AG04449 (cell line): ENCODE measurements around the gene AAK1.
"Not testable (repeated sequence)": the region's sequence is repeated elsewhere in the genome, so short reads cannot be mapped to it uniquely, and the experiment has no call there.

ENCODE experiments used
- CTCF ChIA-PET: fragments of 350-600 bp; formaldehyde crosslinking; extraction: SDS; loops from one replicate; lab custom pipeline; 2021; ENCODE audit warnings: antibody characterized with exemption; lab: Yijun Ruan, JAX
- POLR2A ChIA-PET: fragments of 400-600, 350-600 bp; formaldehyde crosslinking; extraction: SDS; loops from one replicate; lab custom pipeline; 2020; ENCODE audit warnings: antibody characterized with exemption, inconsistent platforms; lab: Yijun Ruan, JAX
- DNase-seq: peaks from one replicate; pipeline ENCODE4 v3.0.0-alpha.2; 2010; ENCODE audit warnings: low read depth, low spot score
- H3K4me3 ChIP-seq: 2 replicates; pipeline ENCODE4 v1.5.1; 2011; ENCODE audit warnings: low read depth, mild to moderate bottlenecking, control low read depth, low read length
- TF ChIP-seq, protein P1 (sequence below): IDR thresholded peaks from one replicate; pipeline ENCODE4 v1.5.1; 2011; ENCODE audit warnings: mild to moderate bottlenecking, moderate library complexity, low read length, control low read depth, inconsistent platforms; ENCODE audit not compliant: insufficient read depth; ENCODE audit errors: missing control alignments

The AAK1 gene

GRCh38 chr2:69560147-69560482, 83.4 kb downstream of the AAK1 start:
- ChIA-PET POLR2A (no interaction called here), CTCF (interaction anchor here (0.6 to 11.5 kb wide), 13 partner anchors 9 to 257 kb away, joined by 3 to 123 read pairs (median 5); no protein-coding TSS in a partner anchor)
- DNase-seq = no peak
- TF ChIP-seq, protein P1, sequence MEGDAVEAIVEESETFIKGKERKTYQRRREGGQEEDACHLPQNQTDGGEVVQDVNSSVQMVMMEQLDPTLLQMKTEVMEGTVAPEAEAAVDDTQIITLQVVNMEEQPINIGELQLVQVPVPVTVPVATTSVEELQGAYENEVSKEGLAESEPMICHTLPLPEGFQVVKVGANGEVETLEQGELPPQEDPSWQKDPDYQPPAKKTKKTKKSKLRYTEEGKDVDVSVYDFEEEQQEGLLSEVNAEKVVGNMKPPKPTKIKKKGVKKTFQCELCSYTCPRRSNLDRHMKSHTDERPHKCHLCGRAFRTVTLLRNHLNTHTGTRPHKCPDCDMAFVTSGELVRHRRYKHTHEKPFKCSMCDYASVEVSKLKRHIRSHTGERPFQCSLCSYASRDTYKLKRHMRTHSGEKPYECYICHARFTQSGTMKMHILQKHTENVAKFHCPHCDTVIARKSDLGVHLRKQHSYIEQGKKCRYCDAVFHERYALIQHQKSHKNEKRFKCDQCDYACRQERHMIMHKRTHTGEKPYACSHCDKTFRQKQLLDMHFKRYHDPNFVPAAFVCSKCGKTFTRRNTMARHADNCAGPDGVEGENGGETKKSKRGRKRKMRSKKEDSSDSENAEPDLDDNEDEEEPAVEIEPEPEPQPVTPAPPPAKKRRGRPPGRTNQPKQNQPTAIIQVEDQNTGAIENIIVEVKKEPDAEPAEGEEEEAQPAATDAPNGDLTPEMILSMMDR = no peak
- no peak overlapping the region for H3K4me3 ChIP-seq

- no peak overlapping the region for H3K4me3 ChIP-seq
- DNase-seq = no peak
- ChIA-PET CTCF (interaction anchor here (0.6 to 11.5 kb wide), 13 partner anchors 8 to 258 kb away, joined by 3 to 123 read pairs (median 4); no protein-coding TSS in a partner anchor), POLR2A (no interaction called here)
- TF ChIP-seq, protein P1 = peak; percentile 50
Observed at GRCh38 chr2:69559442-69560146, 83.9 kb downstream of the AAK1 start.

GRCh38 chr2:69556008-69556407, 87.5 kb downstream of the AAK1 start:
- ChIA-PET POLR2A (no interaction called here), CTCF (interaction anchor here (0.7 to 11.5 kb wide), 3 partner anchors 10 to 169 kb away, joined by 3 to 123 read pairs (median 3); no protein-coding TSS in a partner anchor)
- DNase-seq = no peak
- TF ChIP-seq, protein P1 = no peak
- no peak overlapping the region for H3K4me3 ChIP-seq

DNA sequence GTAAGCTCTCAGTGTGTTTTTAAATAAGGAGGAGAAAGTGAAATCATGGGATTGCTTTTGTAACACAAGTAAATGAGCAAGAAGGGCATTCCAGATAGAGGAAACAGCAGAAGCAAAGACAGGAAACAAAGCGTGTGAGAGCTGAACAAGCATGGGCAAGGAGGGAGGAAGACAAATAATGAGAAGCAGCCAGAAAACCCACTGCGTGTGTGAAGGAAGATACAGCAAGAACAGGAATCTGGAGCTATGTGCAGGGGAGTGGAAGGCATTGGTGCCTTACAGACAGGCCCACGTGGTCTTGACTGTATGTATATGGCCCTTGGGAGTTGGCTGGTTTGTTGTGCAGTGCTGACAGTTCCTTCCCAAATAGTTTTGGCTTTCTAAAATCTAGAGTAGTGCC, 88.6 kb downstream of the AAK1 start:
- no peak overlapping the region for H3K4me3 ChIP-seq
- no peak for DNase-seq
- TF ChIP-seq, protein P1 = no peak
- ChIA-PET POLR2A (no interaction called here), CTCF (interaction anchor here (1.0 to 1.4 kb wide), 3 partner anchors 10 to 162 kb away, joined by 3 to 9 read pairs (median 3); no protein-coding TSS in a partner anchor)

DNA sequence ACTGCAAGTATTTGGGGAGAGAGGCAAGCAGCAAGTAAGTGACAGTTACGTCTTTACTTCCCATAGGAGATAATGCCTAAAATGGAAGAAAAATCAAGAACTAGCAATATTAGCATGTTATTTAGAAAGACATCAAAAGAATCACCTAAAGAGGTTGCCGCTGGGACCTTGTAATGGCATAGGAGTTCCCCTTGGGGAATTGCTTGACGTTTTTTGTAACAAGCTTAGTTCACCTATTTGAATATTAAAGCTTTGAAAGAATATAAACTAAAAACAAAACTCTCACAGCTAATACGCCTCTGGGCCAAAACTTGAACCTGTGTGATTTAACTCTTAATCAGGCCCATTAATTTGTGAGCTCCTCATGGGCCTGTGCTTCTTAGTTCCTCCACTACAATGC, 89.0 kb downstream of the AAK1 start:
- H3K4me3 ChIP-seq = no peak overlapping the region
- TF ChIP-seq, protein P1 = no peak
- no peak for DNase-seq
- ChIA-PET POLR2A (no interaction called here), CTCF (interaction anchor here (1.0 to 1.4 kb wide), 3 partner anchors 11 to 162 kb away, joined by 3 to 9 read pairs (median 3); no protein-coding TSS in a partner anchor)

GRCh38 chr2:69553991-69554390, 89.5 kb downstream of the AAK1 start:
- POLR2A ChIA-PET = interaction anchor here (0.6 kb wide), 1 partner anchor 128 kb away, joined by 3 read pairs; no protein-coding TSS in a partner anchor
- H3K4me3 ChIP-seq = no peak overlapping the region
- DNase-seq = no peak
- TF ChIP-seq, protein P1 = no peak
- CTCF ChIA-PET = interaction anchor here (1.4 to 3.5 kb wide), 2 partner anchors 11 kb away, joined by 9 to 27 read pairs; no protein-coding TSS in a partner anchor

- DNase-seq, POLR2A ChIA-PET, H3K4me3 ChIP-seq: not testable (repeated sequence)
- CTCF ChIA-PET = interaction anchor here (1.3 to 3.5 kb wide), 2 partner anchors 15 to 266 kb away, joined by 3 to 27 read pairs; no protein-coding TSS in a partner anchor
Observed at GRCh38 chr2:69550511-69550910, 93.0 kb downstream of the AAK1 start.
